Mesendoderm (in vitro differentiated cells): ENCODE measurements around the gene BRAF.
"Not testable (repeated sequence)": the region's sequence is repeated elsewhere in the genome, so short reads cannot be mapped to it uniquely, and the experiment has no call there.

Experiments used
- DNase-seq: peaks from one replicate; pipeline ENCODE4 v3.0.0; 2013
- H2AK5ac ChIP-seq: 2 replicates; pipeline ENCODE4 v1.6.1; 2013; ENCODE audit warnings: low read length, inconsistent platforms
- H2BK120ac ChIP-seq: 2 replicates; pipeline ENCODE4 v1.6.1; 2013; ENCODE audit warnings: low read depth, mild to moderate bottlenecking, low read length, moderate library complexity, mixed read lengths
- H2BK15ac ChIP-seq: replicated peaks from 2 replicates; pipeline ENCODE4 v1.6.1; 2013; ENCODE audit warnings: low read depth, mild to moderate bottlenecking, moderate library complexity
- H2BK5ac ChIP-seq: 2 replicates; pipeline ENCODE4 v1.6.1; 2013; ENCODE audit warnings: low read length, inconsistent platforms
- H3K18ac ChIP-seq: 2 replicates; pipeline ENCODE4 v1.6.1; 2013; ENCODE audit warnings: mild to moderate bottlenecking, low read length, mixed read lengths
- H3K23ac ChIP-seq: one replicate; pipeline ENCODE4 v1.6.1; 2013; ENCODE audit warnings: low read length
- H3K27ac ChIP-seq: 2 replicates; pipeline ENCODE4 v1.5.1; 2013; ENCODE audit warnings: low read depth, mild to moderate bottlenecking, inconsistent platforms, low read length, moderate library complexity
- H3K27me3 ChIP-seq: 2 replicates; pipeline ENCODE4 v1.6.1; 2013; ENCODE audit warnings: low read length, control low read depth, mild to moderate bottlenecking, inconsistent platforms; ENCODE audit not compliant: insufficient read depth, poor library complexity
- H3K36me3 ChIP-seq: 2 replicates; pipeline ENCODE4 v1.6.1; 2013; ENCODE audit warnings: low read length, inconsistent platforms; ENCODE audit not compliant: control insufficient read depth, insufficient read depth
- H3K4ac ChIP-seq: one replicate; pipeline ENCODE4 v1.6.1; 2013; ENCODE audit warnings: low read depth, mild to moderate bottlenecking, low read length, moderate library complexity
- H3K4me1 ChIP-seq: 2 replicates; pipeline ENCODE4 v1.6.1; 2013; ENCODE audit warnings: low read depth, low read length, inconsistent platforms; ENCODE audit not compliant: control insufficient read depth
- H3K4me2 ChIP-seq: 2 replicates; pipeline ENCODE4 v1.6.1; 2013; ENCODE audit warnings: low read length
- H3K4me3 ChIP-seq: 2 replicates; pipeline ENCODE4 v1.5.1; 2013; ENCODE audit warnings: mild to moderate bottlenecking, low read length
- H3K56ac ChIP-seq: one replicate; pipeline ENCODE4 v1.6.1; 2013; ENCODE audit warnings: low read length
- H3K79me1 ChIP-seq: 2 replicates; pipeline ENCODE4 v1.6.1; 2013; ENCODE audit warnings: low read length, inconsistent platforms
- H3K79me2 ChIP-seq: 2 replicates; pipeline ENCODE4 v1.6.1; 2013; ENCODE audit warnings: mild to moderate bottlenecking, low read length; ENCODE audit not compliant: control insufficient read depth, insufficient read depth
- H3K9ac ChIP-seq: 2 replicates; pipeline ENCODE4 v1.6.1; 2013; ENCODE audit warnings: low read length, inconsistent platforms
- H4K5ac ChIP-seq: one replicate; pipeline ENCODE4 v1.6.1; 2013; ENCODE audit warnings: low read length
- H4K8ac ChIP-seq: one replicate; pipeline ENCODE4 v1.6.1; 2013; ENCODE audit warnings: low read depth, mild to moderate bottlenecking, control low read depth, low read length, moderate library complexity
- WGBS: extraction: QIAGEN DNeasy Blood & Tissue Kit; methylation state at CpG from one replicate; pipeline ENCODE4 v1.1.7; 2013; ENCODE audit warnings: low lambda C conversion rate, missing lambda C conversion rate; ENCODE audit not compliant: insufficient coverage; ENCODE audit errors: extremely low coverage; 5-methylcytosine and 5-hydroxymethylcytosine counted together

BRAF gene

DNA sequence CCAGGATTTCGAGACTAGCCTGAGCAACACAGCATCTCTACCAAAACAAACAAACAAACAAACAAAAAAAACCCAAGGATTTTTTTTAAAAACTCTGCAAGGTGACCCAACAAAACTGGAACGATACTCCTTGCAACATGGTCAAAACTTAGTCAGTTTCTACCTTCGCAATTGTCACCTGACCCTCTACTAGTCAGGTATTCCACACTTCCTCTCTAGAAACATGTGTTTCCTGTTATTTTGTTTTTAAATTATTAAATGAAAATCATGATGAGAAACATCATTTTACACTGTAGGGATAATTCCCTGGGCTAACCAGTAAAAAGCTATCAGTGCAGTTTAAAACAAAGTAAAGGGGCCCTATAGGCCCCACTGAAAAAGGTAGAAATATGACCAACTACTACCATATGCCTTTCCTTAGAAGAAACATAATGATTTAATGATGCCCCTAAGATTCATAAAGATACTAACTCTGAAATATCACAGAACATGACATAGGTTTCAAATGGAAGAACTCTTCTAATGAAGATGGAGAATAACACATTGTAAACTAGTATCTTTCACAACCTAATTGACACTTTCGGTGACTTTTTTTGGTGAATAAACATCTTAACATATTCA is 8.7 kb downstream of the BRAF start:
- no peak overlapping the region for H3K56ac ChIP-seq

DNA sequence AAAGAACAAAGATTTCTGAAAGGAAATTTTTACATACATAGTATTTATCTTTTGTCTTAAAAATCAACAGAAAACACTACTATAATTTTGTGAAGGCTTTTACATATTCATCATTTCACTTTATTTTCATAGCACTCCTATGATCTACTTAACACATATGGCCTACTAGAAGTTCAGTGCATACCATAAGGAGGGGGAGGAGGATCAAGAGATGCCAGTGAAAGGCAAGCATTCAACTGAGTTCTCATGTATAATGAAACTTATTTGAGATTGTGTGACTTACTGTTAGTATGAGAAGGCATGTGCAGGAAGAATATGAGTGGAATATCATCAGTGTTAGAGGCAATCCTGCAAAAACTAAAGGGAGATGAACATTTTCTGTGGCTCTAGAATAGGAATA is 10.6 kb downstream of the BRAF start:
- H4K8ac ChIP-seq, result no peak overlapping the region
- no peak overlapping the region for H3K27ac ChIP-seq
- H2BK15ac ChIP-seq, result no peak overlapping the region
- H3K36me3 ChIP-seq, result no peaks in the 10 kb centered on the region
- H2AK5ac ChIP-seq, result no peak overlapping the region
- H3K23ac ChIP-seq, result no peak overlapping the region
- H3K79me1 ChIP-seq, result peaks cover 17% of the 10 kb centered on the region
- H2BK5ac ChIP-seq, result no peak overlapping the region
- no peak overlapping the region for H3K9ac ChIP-seq
- peaks cover 2% of the 10 kb centered on the region for H3K4me1 ChIP-seq
- H3K56ac ChIP-seq, result no peak overlapping the region
- DNase-seq, result no peak
- H3K27me3 ChIP-seq, result no peaks in the 10 kb centered on the region
- no peak overlapping the region for H3K4ac ChIP-seq
- no peak overlapping the region for H2BK120ac ChIP-seq
- H4K5ac ChIP-seq, result no peak overlapping the region
- no peak overlapping the region for H3K4me3 ChIP-seq
- no peak overlapping the region for H3K4me2 ChIP-seq
- H3K79me2 ChIP-seq, result peaks cover 19% of the 10 kb centered on the region
- no peak overlapping the region for H3K18ac ChIP-seq

More for the DNA sequence above, 8.7 kb downstream of the BRAF start:
- Histone ChIP-seq H4K5ac (no peak overlapping the region), H3K27me3 (no peaks in the 10 kb centered on the region), H3K4me2 (no peak overlapping the region), H2BK15ac (no peak overlapping the region), H2AK5ac (no peak overlapping the region), H3K18ac (no peak overlapping the region), H3K4ac (no peak overlapping the region), H2BK5ac (no peak overlapping the region), H4K8ac (no peak overlapping the region), H3K36me3 (no peaks in the 10 kb centered on the region), H3K9ac (no peak overlapping the region), H2BK120ac (no peak overlapping the region), H3K23ac (no peak overlapping the region), H3K4me3 (no peak overlapping the region), H3K79me1 (peaks cover 14% of the 10 kb centered on the region), H3K79me2 (peaks cover 22% of the 10 kb centered on the region), H3K4me1 (peaks cover 2% of the 10 kb centered on the region), H3K27ac (no peak overlapping the region)
- no peak for DNase-seq
- WGBS, result no CpG with 5 or more reads among the region's 4 CpGs

DNA sequence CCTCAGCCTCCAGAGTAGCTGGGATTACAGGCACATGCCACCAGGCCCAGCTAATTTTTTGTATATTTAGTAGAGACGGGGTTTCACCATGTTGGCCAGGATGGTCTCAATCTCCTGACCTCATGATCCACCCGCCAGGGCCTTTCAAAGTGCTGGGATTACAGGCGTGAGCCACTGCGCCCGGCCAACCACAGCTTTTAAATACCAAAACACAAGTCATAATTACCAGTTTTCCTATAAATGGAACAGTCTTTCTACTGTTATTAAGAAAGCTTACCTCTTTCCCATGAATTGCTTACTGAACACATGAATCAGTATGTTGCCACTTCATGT is 11.2 kb downstream of the BRAF start:
- not testable (repeated sequence) for H3K27me3 ChIP-seq, H3K56ac ChIP-seq, H2BK120ac ChIP-seq, H2BK15ac ChIP-seq, H3K36me3 ChIP-seq, H3K4ac ChIP-seq, H3K4me2 ChIP-seq, H4K5ac ChIP-seq, H2BK5ac ChIP-seq, H3K18ac ChIP-seq, H3K23ac ChIP-seq, H3K9ac ChIP-seq, H3K27ac ChIP-seq, H2AK5ac ChIP-seq, H3K4me1 ChIP-seq, H4K8ac ChIP-seq, H3K4me3 ChIP-seq, DNase-seq
- no CpG with 5 or more reads among the region's 5 CpGs for WGBS
- Histone ChIP-seq H3K79me2 (peaks cover 20% of the 10 kb centered on the region), H3K79me1 (peaks cover 18% of the 10 kb centered on the region)

DNA sequence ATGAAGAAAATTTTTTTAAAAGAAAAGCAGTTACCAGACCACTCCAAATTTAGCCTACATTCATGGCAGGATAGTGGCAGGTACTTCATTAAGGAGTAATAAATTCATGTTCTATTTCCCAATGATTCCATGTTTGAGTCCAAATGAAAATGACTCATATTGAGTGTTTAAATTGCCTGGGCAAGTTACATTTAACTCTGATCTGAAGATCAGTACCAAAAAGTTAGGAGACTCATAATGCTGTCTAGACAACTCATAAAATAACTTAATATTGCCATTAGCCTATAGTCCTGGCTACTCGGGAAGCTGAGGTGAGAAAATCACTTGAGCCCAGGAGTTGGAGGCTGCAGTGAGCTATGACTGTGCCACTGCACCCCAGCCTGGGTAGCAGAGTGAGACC is 13.0 kb downstream of the BRAF start:
- H3K56ac ChIP-seq, result no peak overlapping the region
- no peak for DNase-seq
- WGBS, result no CpG with 5 or more reads among the region's 1 CpG
- no peak overlapping the region for H2BK5ac ChIP-seq
- H3K4me3 ChIP-seq, result no peak overlapping the region
- no peak overlapping the region for H2BK120ac ChIP-seq
- H3K27me3 ChIP-seq, result no peaks in the 10 kb centered on the region
- no peak overlapping the region for H3K4ac ChIP-seq
- no peak overlapping the region for H3K4me2 ChIP-seq
- no peak overlapping the region for H4K8ac ChIP-seq
- peaks cover 2% of the 10 kb centered on the region for H3K4me1 ChIP-seq
- no peak overlapping the region for H3K18ac ChIP-seq
- no peak overlapping the region for H3K23ac ChIP-seq
- H3K79me1 ChIP-seq, result peaks cover 17% of the 10 kb centered on the region
- no peak overlapping the region for H2BK15ac ChIP-seq
- H3K9ac ChIP-seq, result no peak overlapping the region
- H4K5ac ChIP-seq, result no peak overlapping the region
- H2AK5ac ChIP-seq, result no peak overlapping the region
- H3K27ac ChIP-seq, result no peak overlapping the region
- no peaks in the 10 kb centered on the region for H3K36me3 ChIP-seq
- H3K79me2 ChIP-seq, result peaks cover 15% of the 10 kb centered on the region

DNA sequence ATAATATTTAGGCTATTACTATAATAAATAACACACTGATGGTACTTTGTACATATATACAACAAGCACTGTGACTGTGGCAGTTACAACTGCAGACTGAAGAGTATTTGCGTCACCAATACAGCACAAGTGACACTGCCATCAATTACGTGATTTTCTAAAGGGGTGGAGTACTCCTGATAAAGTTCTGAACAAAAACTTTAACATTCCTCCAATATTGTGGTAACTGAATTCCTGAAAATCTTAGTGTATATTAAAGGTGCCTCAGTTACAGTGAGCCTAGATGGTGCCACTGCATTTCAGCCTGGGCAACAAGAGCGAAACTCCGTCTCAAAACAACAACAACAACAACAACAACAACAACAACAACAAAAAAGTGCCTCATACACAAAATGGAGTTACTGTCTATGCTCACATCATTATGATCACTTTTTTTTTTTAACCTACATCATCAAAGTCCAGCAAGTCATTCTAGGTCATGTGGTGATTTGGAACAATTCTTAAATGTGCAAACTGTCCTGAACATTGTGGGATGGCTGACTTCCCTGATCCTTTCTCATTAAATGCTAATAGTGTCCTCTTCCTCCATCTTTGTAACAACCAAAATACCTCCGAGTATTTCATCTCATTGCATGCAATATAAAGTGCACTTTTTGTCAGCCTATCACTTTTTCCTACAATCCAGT is 15.1 kb downstream of the BRAF start:
- H3K56ac ChIP-seq, result no peak overlapping the region
- H3K79me2 ChIP-seq, result peaks cover 15% of the 10 kb centered on the region
- H2BK120ac ChIP-seq, result no peak overlapping the region
- H3K79me1 ChIP-seq, result peaks cover 17% of the 10 kb centered on the region
- no peak overlapping the region for H2BK15ac ChIP-seq
- WGBS, result no CpG with 5 or more reads among the region's 5 CpGs
- H4K5ac ChIP-seq, result no peak overlapping the region
- H3K23ac ChIP-seq, result no peak overlapping the region
- H3K9ac ChIP-seq, result no peak overlapping the region
- H3K27ac ChIP-seq, result no peak overlapping the region
- H3K4me2 ChIP-seq, result no peak overlapping the region
- no peak for DNase-seq
- H3K4me3 ChIP-seq, result no peak overlapping the region
- H3K18ac ChIP-seq, result no peak overlapping the region
- H4K8ac ChIP-seq, result no peak overlapping the region
- no peaks in the 10 kb centered on the region for H3K27me3 ChIP-seq
- H3K4ac ChIP-seq, result no peak overlapping the region
- no peak overlapping the region for H2BK5ac ChIP-seq
- peaks cover 2% of the 10 kb centered on the region for H3K4me1 ChIP-seq
- H2AK5ac ChIP-seq, result no peak overlapping the region
- no peaks in the 10 kb centered on the region for H3K36me3 ChIP-seq

DNA sequence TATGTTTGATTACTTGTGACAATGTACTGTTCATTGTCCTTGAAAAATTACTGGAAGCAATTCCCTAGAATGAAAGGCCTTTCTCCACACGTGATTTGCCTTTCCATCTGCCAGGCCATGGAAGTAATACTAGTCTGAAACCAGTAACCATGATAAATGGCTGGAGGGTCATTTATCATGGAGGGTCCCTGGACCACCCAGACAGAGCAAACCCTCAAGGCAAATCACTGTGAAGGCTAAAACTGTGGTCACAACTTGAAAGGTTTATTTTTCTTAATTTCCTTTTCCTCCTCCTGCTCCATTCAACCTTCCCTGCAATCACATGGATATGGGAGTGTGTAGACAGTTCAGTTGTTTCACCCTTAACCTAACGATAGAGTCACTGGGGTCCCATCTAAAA is 16.4 kb downstream of the BRAF start:
- no peak overlapping the region for H3K4me3 ChIP-seq
- H3K23ac ChIP-seq, result no peak overlapping the region
- no peak overlapping the region for H2AK5ac ChIP-seq
- H3K9ac ChIP-seq, result no peak overlapping the region
- H2BK5ac ChIP-seq, result no peak overlapping the region
- no peak overlapping the region for H4K5ac ChIP-seq
- H3K27me3 ChIP-seq, result no peaks in the 10 kb centered on the region
- H3K79me1 ChIP-seq, result peaks cover 17% of the 10 kb centered on the region
- H3K18ac ChIP-seq, result no peak overlapping the region
- peaks cover 15% of the 10 kb centered on the region for H3K79me2 ChIP-seq
- H3K27ac ChIP-seq, result no peak overlapping the region
- no peak overlapping the region for H2BK120ac ChIP-seq
- no peak overlapping the region for H3K4me2 ChIP-seq
- H3K36me3 ChIP-seq, result no peaks in the 10 kb centered on the region
- no peak overlapping the region for H2BK15ac ChIP-seq
- peaks cover 2% of the 10 kb centered on the region for H3K4me1 ChIP-seq
- no peak overlapping the region for H3K56ac ChIP-seq
- no peak overlapping the region for H3K4ac ChIP-seq
- no peak overlapping the region for H4K8ac ChIP-seq
- no peak for DNase-seq
- no CpG with 5 or more reads among the region's 2 CpGs for WGBS
